IPS-20b (cell line): Measurements from ENCODE around the gene TAF1L.

Source experiments
- H3K27ac ChIP-seq: one replicate; pipeline ENCODE4 v1.5.1; 2013; ENCODE audit warnings: low read length
- H3K27me3 ChIP-seq: 2 replicates; pipeline ENCODE4 v1.6.1; 2013; ENCODE audit warnings: mild to moderate bottlenecking, low read length, inconsistent platforms; ENCODE audit not compliant: insufficient read depth
- H3K36me3 ChIP-seq: 2 replicates; pipeline ENCODE4 v1.6.1; 2013; ENCODE audit warnings: low read depth, mild to moderate bottlenecking, inconsistent platforms, low read length, moderate library complexity; ENCODE audit not compliant: insufficient read depth
- H3K4me1 ChIP-seq: 2 replicates; pipeline ENCODE4 v1.6.1; 2013; ENCODE audit warnings: mild to moderate bottlenecking, control low read depth, inconsistent platforms, low read length, moderate library complexity; ENCODE audit not compliant: insufficient read depth
- H3K4me3 ChIP-seq: 2 replicates; pipeline ENCODE4 v1.5.1; 2013; ENCODE audit warnings: mild to moderate bottlenecking, low read length, inconsistent platforms
- H3K9ac ChIP-seq: 2 replicates; pipeline ENCODE4 v1.6.1; 2013; ENCODE audit warnings: low read depth, mild to moderate bottlenecking, inconsistent platforms, low read length, moderate library complexity
- H3K9me3 ChIP-seq: 2 replicates; pipeline ENCODE4 v1.6.1; 2013; ENCODE audit warnings: mild to moderate bottlenecking, low read depth, low read length, inconsistent platforms; ENCODE audit not compliant: insufficient read depth

The TAF1L gene

GRCh38 chr9:32589083-32589723, 46.3 kb downstream of the TAF1L start:
- Histone ChIP-seq H3K4me1 (no peaks in the 10 kb centered on the region), H3K9me3 (no peaks in the 10 kb centered on the region), H3K9ac (no peak overlapping the region), H3K27ac (no peak overlapping the region), H3K36me3 (no peaks in the 10 kb centered on the region), H3K27me3 (no peaks in the 10 kb centered on the region), H3K4me3 (no peak overlapping the region)

DNA sequence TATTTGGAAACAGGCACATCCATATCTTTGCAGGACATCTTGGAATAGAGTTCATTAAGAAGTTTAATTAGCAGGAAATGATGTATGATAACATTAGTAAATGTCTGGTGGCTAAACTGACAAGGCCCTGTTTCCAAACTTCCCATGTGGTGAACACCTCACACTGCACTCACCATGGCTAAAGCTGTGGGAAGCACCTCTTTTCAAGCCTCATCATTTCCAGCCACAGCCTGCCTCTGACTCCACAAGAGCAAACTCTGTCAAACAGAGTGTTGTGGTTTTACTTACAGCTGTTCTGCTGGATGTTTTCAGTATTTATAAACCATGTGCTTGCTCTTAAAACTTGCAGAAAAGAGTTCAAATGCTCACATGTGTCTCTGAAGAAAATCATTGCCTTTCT, 47.6 kb downstream of the TAF1L start:
- no peak overlapping the region for H3K27ac ChIP-seq
- no peaks in the 10 kb centered on the region for H3K4me1 ChIP-seq
- H3K9ac ChIP-seq, result no peak overlapping the region
- no peaks in the 10 kb centered on the region for H3K9me3 ChIP-seq
- H3K4me3 ChIP-seq, result no peak overlapping the region
- no peaks in the 10 kb centered on the region for H3K27me3 ChIP-seq
- H3K36me3 ChIP-seq, result no peaks in the 10 kb centered on the region

GRCh38 chr9:32584784-32585183, 50.7 kb downstream of the TAF1L start:
- H3K9me3 ChIP-seq, result no peaks in the 10 kb centered on the region
- H3K27me3 ChIP-seq, result no peaks in the 10 kb centered on the region
- H3K36me3 ChIP-seq, result no peaks in the 10 kb centered on the region
- no peak overlapping the region for H3K27ac ChIP-seq
- H3K4me3 ChIP-seq, result no peak overlapping the region
- H3K4me1 ChIP-seq, result peaks cover 5% of the 10 kb centered on the region; the same call in 1 of the 2 replicates
- no peak overlapping the region for H3K9ac ChIP-seq

DNA sequence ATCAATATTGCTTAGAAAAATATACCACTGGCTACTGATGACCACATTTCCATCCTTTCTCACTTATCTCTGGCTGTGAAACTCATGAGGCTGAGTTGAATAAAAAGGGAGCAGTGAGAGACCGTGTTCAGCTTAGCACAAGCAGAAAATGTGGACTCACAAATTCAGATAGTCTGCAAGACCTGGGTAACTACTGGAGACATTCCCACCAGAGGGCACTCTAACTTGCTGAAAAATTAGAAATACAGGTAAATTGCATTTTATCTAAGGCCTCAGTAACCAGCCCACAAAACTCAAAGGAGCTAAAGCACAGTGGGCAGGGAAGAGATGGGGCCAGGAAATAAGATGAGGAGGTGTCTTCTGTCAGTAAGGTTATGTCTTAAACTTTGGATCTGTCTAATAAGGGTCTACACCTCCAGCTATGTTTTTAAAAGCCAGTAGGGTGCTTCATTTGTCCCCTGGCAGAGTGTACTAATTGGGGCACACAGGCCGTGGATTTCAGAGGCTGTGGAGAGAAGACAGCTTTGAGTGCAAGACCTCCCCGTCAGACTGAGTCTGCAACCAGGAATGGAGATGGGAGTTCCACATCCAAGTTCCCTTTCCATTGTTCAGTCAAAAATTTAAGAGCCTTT, 53.8 kb downstream of the TAF1L start:
- H3K27me3 ChIP-seq, result no peaks in the 10 kb centered on the region
- no peaks in the 10 kb centered on the region for H3K36me3 ChIP-seq
- H3K27ac ChIP-seq, result no peak overlapping the region
- no peak overlapping the region for H3K4me3 ChIP-seq
- no peaks in the 10 kb centered on the region for H3K9me3 ChIP-seq
- no peak overlapping the region for H3K9ac ChIP-seq
- peaks cover 5% of the 10 kb centered on the region; the same call in 1 of the 2 replicates for H3K4me1 ChIP-seq

GRCh38 chr9:32580631-32581300, 54.7 kb downstream of the TAF1L start:
- H3K27me3 ChIP-seq, result no peaks in the 10 kb centered on the region
- H3K9me3 ChIP-seq, result no peaks in the 10 kb centered on the region
- H3K36me3 ChIP-seq, result no peaks in the 10 kb centered on the region
- peaks cover 5% of the 10 kb centered on the region; the same call in 1 of the 2 replicates for H3K4me1 ChIP-seq
- H3K9ac ChIP-seq, result no peak overlapping the region
- H3K4me3 ChIP-seq, result no peak overlapping the region
- no peak overlapping the region for H3K27ac ChIP-seq

DNA sequence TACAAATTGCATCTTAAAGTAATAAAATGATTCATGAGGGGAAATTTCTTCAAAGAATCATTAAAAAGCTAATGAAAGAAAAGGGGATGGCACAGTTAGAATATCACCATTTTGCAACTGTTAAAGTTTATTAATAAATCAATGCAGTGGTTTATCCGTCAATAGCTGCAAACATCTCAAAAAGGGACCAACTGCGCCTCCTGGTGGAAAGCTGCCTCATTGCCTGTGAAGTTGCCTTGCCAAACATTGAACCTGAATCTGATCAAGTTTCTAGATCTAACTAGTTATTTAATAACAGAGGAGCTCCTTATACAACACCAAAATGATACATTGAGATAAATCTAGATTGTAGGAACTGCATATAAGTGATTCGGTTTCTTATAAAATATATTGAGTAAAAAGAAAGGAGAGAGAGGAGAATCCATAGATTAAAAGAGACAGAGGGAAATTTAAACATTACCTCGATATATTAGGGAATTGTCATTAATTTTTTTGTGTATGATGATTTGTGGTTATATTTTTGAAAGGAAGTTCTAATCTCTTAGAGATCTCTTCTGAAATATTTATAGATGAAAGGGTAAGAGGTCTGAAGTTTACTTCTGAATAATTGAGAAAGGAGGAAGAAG, 55.6 kb downstream of the TAF1L start:
- Histone ChIP-seq H3K9ac (no peak overlapping the region), H3K4me1 (peaks cover 5% of the 10 kb centered on the region; the same call in 1 of the 2 replicates), H3K27ac (no peak overlapping the region), H3K9me3 (no peaks in the 10 kb centered on the region), H3K27me3 (no peaks in the 10 kb centered on the region), H3K4me3 (no peak overlapping the region), H3K36me3 (no peaks in the 10 kb centered on the region)
